OCI-LY3 (cell line): ENCODE results near the gene TCERG1L.
"Not testable (repeated sequence)": the region's sequence is repeated elsewhere in the genome, so short reads cannot be mapped to it uniquely, and the experiment has no call there.

Source experiments
- H2AFZ ChIP-seq: fragments of 200-600, 300-600 bp; shearing (Covaris generic); 2 replicates; pipeline ENCODE4 v1.6.0; 2014; ENCODE audit warnings: antibody characterized with exemption, low read depth, low read length
- H3K27ac ChIP-seq: fragments of 200-600, 300-600 bp; sonication (generic); 2 replicates; pipeline ENCODE4 v1.5.1; 2014; ENCODE audit warnings: mild to moderate bottlenecking, low read length, moderate library complexity, mixed read lengths
- H3K27me3 ChIP-seq: fragments of 200-600, 300-600 bp; sonication (generic); 2 replicates; pipeline ENCODE4 v1.6.1; 2014; ENCODE audit warnings: low read depth, low read length, mixed read lengths
- H3K36me3 ChIP-seq: fragments of 200-600, 300-600 bp; sonication (generic); replicated peaks from 2 replicates; pipeline ENCODE3; 2014; ENCODE audit warnings: low read depth, low read length, mixed read lengths
- H3K4me1 ChIP-seq: fragments of 300-600, 200-600 bp; sonication (generic); 2 replicates; pipeline ENCODE4 v1.6.1; 2014; ENCODE audit warnings: low read length, mixed read lengths
- H3K4me2 ChIP-seq: fragments of 200-600, 300-600 bp; sonication (generic); 2 replicates; pipeline ENCODE4 v1.6.1; 2014; ENCODE audit warnings: low read length, mixed read lengths
- H3K4me3 ChIP-seq: fragments of 300-600, 200-600 bp; sonication (generic); 2 replicates; pipeline ENCODE4 v1.5.1; 2014; ENCODE audit warnings: antibody characterized with exemption, mild to moderate bottlenecking, low read length, moderate library complexity
- H3K79me2 ChIP-seq: fragments of 300-600, 200-600 bp; shearing (Covaris generic); 2 replicates; pipeline ENCODE4 v1.6.1; 2014; ENCODE audit warnings: mild to moderate bottlenecking, low read length, mixed read lengths
- H3K9ac ChIP-seq: fragments of 300-600, 200-600 bp; shearing (Covaris generic); 2 replicates; pipeline ENCODE4 v1.6.0; 2014; ENCODE audit warnings: mild to moderate bottlenecking, low read length, moderate library complexity
- H3K9me3 ChIP-seq: fragments of 200-600, 300-600 bp; shearing (Covaris generic); 2 replicates; pipeline ENCODE4 v1.6.1; 2014; ENCODE audit warnings: low read length, mixed read lengths; ENCODE audit not compliant: insufficient read depth
- H4K20me1 ChIP-seq: fragments of 200-600, 300-600 bp; sonication (generic); 2 replicates; pipeline ENCODE4 v1.6.1; 2016; ENCODE audit warnings: low read length, mixed read lengths; ENCODE audit not compliant: insufficient read depth
- EZH2phosphoT487 ChIP-seq: fragments of 200-600 bp; shearing (Covaris generic); IDR thresholded peaks from 2 replicates; pipeline ENCODE4 v1.6.1; 2018; ENCODE audit warnings: antibody characterized with exemption, mixed run types, low read depth
- TF ChIP-seq, protein P1 (sequence below): fragments of 200-600, 300-600 bp; sonication (generic); IDR thresholded peaks from 2 replicates; pipeline ENCODE4 v1.5.1; 2014; ENCODE audit warnings: antibody characterized with exemption, low read length, low read depth

Gene TCERG1L

GRCh38 chr10:131102147-131102546 lies 209.4 kb downstream of the TCERG1L start:
- Histone ChIP-seq H2AFZ (no peak overlapping the region), H3K27me3 (no peaks in the 10 kb centered on the region), H3K27ac (no peak overlapping the region), H4K20me1 (no peaks in the 10 kb centered on the region), H3K79me2 (no peaks in the 10 kb centered on the region), H3K4me1 (no peaks in the 10 kb centered on the region), H3K4me2 (no peak overlapping the region), H3K36me3 (no peaks in the 10 kb centered on the region), H3K9ac (no peak overlapping the region), H3K9me3 (no peaks in the 10 kb centered on the region), H3K4me3 (no peak overlapping the region)
- TF ChIP-seq, protein P1, sequence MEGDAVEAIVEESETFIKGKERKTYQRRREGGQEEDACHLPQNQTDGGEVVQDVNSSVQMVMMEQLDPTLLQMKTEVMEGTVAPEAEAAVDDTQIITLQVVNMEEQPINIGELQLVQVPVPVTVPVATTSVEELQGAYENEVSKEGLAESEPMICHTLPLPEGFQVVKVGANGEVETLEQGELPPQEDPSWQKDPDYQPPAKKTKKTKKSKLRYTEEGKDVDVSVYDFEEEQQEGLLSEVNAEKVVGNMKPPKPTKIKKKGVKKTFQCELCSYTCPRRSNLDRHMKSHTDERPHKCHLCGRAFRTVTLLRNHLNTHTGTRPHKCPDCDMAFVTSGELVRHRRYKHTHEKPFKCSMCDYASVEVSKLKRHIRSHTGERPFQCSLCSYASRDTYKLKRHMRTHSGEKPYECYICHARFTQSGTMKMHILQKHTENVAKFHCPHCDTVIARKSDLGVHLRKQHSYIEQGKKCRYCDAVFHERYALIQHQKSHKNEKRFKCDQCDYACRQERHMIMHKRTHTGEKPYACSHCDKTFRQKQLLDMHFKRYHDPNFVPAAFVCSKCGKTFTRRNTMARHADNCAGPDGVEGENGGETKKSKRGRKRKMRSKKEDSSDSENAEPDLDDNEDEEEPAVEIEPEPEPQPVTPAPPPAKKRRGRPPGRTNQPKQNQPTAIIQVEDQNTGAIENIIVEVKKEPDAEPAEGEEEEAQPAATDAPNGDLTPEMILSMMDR, result no peak
- no peak for TF ChIP-seq EZH2phosphoT487

DNA sequence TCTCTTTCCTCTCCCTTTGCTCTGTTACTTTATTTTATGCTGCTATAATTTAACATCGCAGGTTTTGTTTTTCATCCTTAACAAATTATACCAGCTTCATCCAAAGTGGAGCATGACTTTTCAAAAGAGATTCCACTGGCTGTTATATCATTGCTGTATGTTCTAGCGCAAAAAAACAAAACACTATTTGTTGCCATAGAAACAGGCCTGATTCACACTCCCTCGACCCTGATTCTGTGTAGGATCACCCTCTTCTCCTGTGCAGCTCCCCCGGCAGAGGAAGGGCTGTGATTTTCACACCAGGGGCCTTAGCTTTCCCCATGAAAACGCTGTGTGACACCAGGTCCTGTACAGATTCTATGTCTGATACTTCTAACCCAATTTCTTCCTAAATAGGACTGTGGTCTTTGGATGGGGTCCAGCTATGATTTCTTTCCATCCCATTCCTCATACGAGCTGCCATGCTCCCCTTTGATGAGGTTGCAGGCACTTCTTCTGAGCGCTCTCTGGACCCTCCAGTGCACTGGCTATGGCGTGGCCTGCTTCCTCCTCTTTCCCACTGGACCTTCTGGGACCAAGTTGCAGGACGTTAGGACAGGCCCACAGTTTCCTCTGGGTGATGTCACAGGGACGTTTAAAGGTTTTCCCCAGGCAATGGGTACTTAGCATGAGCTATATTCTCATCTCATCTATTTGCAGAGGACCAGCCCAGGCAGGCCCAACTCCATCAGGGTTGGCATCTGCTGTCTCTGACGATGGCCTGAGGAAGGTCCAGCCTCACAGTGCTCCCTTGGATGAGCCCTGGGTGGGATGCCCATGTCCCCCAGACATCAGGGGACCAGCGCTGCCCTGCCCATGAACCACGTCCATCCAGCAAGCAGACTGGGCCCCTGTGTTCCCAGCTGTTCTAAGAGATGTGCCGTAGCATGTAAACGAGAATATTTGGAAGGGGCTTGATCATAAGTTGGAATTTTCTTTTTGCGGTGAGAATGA lies 210.8 kb downstream of the TCERG1L start:
- not testable (repeated sequence) for H3K27me3 ChIP-seq, H3K79me2 ChIP-seq, H3K27ac ChIP-seq, H2AFZ ChIP-seq, H3K36me3 ChIP-seq, H3K4me1 ChIP-seq, H3K4me3 ChIP-seq, H3K9ac ChIP-seq, H3K9me3 ChIP-seq, H4K20me1 ChIP-seq, H3K4me2 ChIP-seq

DNA sequence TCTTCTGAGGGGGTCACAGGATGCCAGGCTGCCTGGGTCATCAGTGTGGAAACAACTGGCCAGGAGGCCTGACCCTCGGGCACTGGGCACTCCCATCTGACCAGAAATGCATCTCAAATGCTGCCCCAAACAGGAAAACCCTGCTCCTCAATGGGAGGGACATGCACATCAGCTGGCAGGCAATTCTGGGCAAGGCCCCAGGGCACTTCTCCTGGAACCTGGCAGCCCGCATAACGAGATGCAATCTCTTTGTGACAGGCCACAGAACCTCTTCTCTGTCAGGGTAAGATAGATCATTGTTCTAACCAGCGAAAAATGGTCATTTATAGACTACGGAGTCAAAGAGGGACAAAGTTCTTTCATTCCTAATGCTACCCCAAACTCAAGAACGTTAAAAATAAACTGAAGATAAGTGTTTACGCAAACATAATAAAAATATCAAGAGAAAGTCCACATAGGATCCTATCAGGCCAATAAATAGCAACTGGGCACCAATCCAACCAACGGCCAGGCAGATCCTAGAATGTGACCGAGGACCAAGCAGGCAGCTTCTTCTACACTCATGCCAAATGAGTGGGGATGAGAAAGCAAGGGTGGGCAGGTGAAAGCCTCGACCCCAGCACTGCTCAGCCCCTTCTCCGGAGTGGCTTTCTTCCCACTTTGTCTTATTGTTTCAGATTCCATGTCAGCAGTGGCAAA lies 212.3 kb downstream of the TCERG1L start:
- Histone ChIP-seq H2AFZ (no peak overlapping the region), H3K4me3 (no peak overlapping the region), H3K36me3 (no peaks in the 10 kb centered on the region), H3K79me2 (no peaks in the 10 kb centered on the region), H3K4me2 (no peak overlapping the region), H3K27ac (no peak overlapping the region), H4K20me1 (no peaks in the 10 kb centered on the region), H3K27me3 (no peaks in the 10 kb centered on the region), H3K9me3 (no peaks in the 10 kb centered on the region), H3K4me1 (no peaks in the 10 kb centered on the region), H3K9ac (no peak overlapping the region)
- TF ChIP-seq, protein P1, result no peak
- TF ChIP-seq EZH2phosphoT487, result no peak

- H3K27me3 ChIP-seq, result no peaks in the 10 kb centered on the region
- no peak overlapping the region for H3K9ac ChIP-seq
- no peaks in the 10 kb centered on the region for H3K4me1 ChIP-seq
- H3K36me3 ChIP-seq, result no peaks in the 10 kb centered on the region
- TF ChIP-seq EZH2phosphoT487, result no peak
- TF ChIP-seq, protein P1, result no peak
- H3K4me3 ChIP-seq, result no peak overlapping the region
- no peaks in the 10 kb centered on the region for H3K9me3 ChIP-seq
- no peaks in the 10 kb centered on the region for H4K20me1 ChIP-seq
- no peak overlapping the region for H3K27ac ChIP-seq
- no peaks in the 10 kb centered on the region for H3K79me2 ChIP-seq
- no peak overlapping the region for H3K4me2 ChIP-seq
- H2AFZ ChIP-seq, result no peak overlapping the region
Measured at GRCh38 chr10:131098416-131098952, 213.0 kb downstream of the TCERG1L start.
